ENCODE data around the gene L3MBTL2. TPM values are rescaled to one million over a fixed set of nuclear protein-coding genes. Genes with fewer than 3 reads are reported as not detected.

Gene L3MBTL2
- total and polyA plus RNA-seq, 2 of the 13 experiments (the other 11 are each of a cell fraction or from before 2014, with no cell fraction given): 13.8 to 33.7 TPM

GRCh38 chr22:41197038-41197972, 7.8 kb upstream of the L3MBTL2 start (continued):
- TF ChIP-seq CSRNP1 (CRISPR knock-in tag; IDR thresholded peaks at IDR 0.05) (no peak), ZNF326 (CRISPR knock-in tag; IDR thresholded peaks at IDR 0.05; ENCODE audit: borderline replicate concordance) (no peak), HOMEZ (CRISPR knock-in tag; IDR thresholded peaks at IDR 0.05; ENCODE audit: low read depth) (no peak), HES4 (CRISPR knock-in tag; IDR thresholded peaks at IDR 0.05; ENCODE audit: borderline replicate concordance) (no peak), MXD3 (CRISPR knock-in tag; IDR thresholded peaks at IDR 0.05) (peak; percentile 70; the same call in 1 of the 2 replicates), CBFB (CRISPR knock-in tag; IDR thresholded peaks at IDR 0.05) (peak; percentile 44; the same call in 1 of the 2 replicates), SOX13 (IDR thresholded peaks at IDR 0.05) (no peak), SOX13 (CRISPR knock-in tag; conservative IDR thresholded peaks at IDR 0.05 in 1 of 2, IDR thresholded peaks at IDR 0.05 in 1 of 2) (no peak), ZNF350 (CRISPR knock-in tag; IDR thresholded peaks at IDR 0.05; ENCODE audit: borderline replicate concordance, low read depth) (no peak), MNT (IDR thresholded peaks at IDR 0.05) (peak; percentile 64), TP53 (CRISPR knock-in tag; conservative IDR thresholded peaks at IDR 0.05) (no peak), ATF7-NPFF (CRISPR knock-in tag; IDR thresholded peaks at IDR 0.05; ENCODE audit: low read depth) (no peak), BCL6 (CRISPR knock-in tag; IDR thresholded peaks at IDR 0.05) (no peak), ZSCAN12 (CRISPR knock-in tag; IDR thresholded peaks at IDR 0.05) (no peak), PRMT3 (CRISPR knock-in tag; IDR thresholded peaks at IDR 0.05; ENCODE audit: borderline replicate concordance, low read depth) (no peak), HMG20B (CRISPR knock-in tag; conservative IDR thresholded peaks at IDR 0.05) (no peak), ONECUT2 (CRISPR knock-in tag; IDR thresholded peaks at IDR 0.05) (no peak), SETDB1 (CRISPR knock-in tag; IDR thresholded peaks at IDR 0.05; ENCODE audit: borderline replicate concordance) (no peak), CENPX (CRISPR knock-in tag; IDR thresholded peaks at IDR 0.05) (no peak), NFKB2 (CRISPR knock-in tag; IDR thresholded peaks at IDR 0.05; ENCODE audit: borderline replicate concordance) (peak; percentile 23; the same call in 1 of the 2 replicates), PCBP1 (IDR thresholded peaks at IDR 0.05; ENCODE audit: borderline replicate concordance, low read depth, low read length) (no peak), ELF3 (CRISPR knock-in tag; IDR thresholded peaks at IDR 0.05) (peak; percentile 38; the same call in 1 of the 2 replicates), ZBTB38 (CRISPR knock-in tag; IDR thresholded peaks at IDR 0.05) (peak; percentile 53), ZNF660 (CRISPR knock-in tag; IDR thresholded peaks at IDR 0.05; ENCODE audit: borderline replicate concordance, low read depth) (no peak; the same call in 1 of the 2 replicates)
